Activated naive CD4-positive, alpha-beta T cell treated with anti-CD3 and anti-CD28 coated beads, Interleukin-2, amount 50 U/mL, for 16 hours (primary cell): ENCODE data around the gene FBXL22.
"Not testable (repeated sequence)": the region's sequence is repeated elsewhere in the genome, so short reads cannot be mapped to it uniquely, and the experiment has no call there.

ENCODE experiments used
- DNase-seq: peaks from one replicate; pipeline ENCODE4 v3.0.0-alpha.2; 2020

FBXL22 gene

DNA sequence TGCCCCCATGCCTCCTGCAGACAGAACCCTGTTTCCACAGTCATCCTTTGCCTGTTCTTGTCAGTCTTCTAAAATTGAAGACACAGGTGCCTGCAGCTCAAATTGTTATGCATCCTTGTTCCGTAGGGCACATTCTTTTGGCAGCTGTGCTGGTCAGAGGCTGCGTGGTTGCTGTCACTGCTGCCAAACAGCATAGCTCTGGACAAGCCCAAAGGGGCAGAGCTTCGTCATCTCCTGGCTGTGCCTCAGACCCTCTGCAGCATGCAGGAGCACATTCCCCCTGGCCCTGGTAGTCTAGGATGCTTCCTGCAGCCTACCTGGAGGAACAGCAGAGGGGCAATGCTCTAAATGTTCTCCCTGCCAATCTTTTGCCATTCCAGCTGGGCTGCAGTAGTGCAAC lies 2.1 kb upstream of the FBXL22 start:
- DNase-seq = no peak

DNA sequence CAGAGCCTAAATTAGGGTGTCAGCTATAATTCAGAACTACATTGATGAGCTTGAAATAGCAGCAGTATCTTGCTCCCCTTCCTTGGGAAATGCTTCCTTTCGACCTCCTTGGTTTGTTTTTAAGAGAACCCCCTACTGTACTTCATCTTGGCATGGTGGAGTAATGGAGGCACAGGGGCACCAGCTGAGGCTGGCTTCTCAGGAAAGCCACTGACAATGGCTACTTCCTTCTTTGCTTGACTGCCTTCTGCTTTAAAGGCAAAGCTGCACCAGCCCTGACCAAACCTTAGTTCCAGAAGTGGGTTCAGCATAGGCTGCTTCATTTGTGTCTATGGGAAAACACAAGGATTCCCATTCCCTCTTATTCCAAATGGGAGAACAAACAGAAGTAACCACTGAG lies 1.5 kb upstream of the FBXL22 start:
- DNase-seq = no peak

DNA sequence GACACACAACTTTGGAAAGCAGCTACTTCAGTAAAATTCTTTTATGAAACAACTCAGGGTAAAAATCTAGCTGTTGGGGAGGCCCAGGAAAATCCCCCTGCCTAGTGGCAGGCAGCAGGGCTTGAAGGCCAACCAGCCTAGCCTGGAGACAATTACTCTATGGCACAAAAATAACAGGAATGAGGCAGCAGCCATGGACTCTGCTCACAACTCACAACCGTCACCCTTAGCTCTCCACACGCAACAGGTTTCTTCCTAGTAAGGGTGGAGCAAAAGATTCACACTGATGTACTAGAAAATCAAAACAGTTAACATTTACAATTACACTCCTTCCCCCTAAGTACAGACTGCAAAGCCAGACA lies 530 bp upstream of the FBXL22 start:
- DNase-seq = no peak

DNA sequence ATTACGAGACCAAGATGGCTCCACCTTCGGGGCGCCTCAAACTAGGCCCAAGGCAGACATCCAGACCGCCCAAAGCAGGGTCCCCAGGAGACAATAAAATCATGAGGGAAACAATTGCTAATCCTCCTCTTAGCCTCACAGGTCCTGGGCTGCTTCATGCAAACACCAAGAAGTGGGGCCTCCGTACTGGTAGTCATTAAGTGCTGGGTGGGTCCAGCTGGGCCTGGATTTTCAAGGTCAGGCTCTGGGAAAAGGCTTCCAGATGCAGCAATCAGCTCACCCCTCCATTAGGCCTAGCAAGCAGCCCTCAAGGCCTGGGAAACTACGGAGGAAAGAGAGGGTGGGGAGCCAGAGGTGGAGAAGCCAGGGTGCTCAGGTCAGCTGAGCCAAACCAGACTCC lies 634 bp downstream of the FBXL22 start:
- DNase-seq = no peak

DNA sequence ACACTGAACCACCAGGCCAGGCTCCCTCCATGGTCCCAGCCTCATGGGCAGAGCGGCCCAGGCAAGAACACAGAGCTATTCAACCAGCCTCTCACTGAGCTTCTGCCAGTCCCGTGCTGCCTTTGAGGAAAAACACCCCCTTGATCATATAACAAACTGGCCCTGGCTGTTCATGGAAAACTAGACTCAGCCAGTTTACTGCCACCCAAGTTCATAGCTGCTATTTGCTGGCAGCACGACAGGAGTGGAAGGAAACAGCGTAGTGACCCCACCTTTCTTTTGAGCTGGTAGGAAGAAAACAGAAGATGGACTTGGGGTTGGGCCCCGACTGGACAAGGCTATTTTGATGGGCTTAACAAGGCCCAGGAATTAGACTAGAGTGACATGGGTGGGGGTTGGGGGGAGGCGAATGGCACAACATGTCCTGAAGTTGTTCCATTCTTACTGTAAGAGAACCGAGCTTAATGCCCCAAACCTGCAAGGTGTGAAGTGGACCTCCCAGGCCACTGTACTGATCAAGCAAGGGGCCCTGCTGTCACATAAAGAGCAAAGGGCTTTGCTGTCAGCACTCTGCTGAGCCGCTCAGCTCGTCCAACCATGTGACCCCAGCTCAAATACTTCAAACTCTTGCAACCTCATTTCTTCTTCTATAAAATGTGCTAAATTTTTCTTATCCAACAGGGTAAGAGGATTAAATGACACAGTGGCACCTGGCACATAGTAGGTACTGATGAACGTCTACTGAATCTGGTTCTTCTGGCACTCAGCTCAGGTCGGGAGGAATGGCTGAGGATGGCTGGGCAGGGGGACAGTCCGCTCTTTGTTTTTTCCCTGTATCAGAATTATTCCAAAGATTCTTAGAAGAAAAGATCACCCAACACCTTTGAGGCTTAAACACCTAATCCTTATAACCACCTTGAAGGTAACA lies 1.6 kb downstream of the FBXL22 start:
- DNase-seq = no peak

DNA sequence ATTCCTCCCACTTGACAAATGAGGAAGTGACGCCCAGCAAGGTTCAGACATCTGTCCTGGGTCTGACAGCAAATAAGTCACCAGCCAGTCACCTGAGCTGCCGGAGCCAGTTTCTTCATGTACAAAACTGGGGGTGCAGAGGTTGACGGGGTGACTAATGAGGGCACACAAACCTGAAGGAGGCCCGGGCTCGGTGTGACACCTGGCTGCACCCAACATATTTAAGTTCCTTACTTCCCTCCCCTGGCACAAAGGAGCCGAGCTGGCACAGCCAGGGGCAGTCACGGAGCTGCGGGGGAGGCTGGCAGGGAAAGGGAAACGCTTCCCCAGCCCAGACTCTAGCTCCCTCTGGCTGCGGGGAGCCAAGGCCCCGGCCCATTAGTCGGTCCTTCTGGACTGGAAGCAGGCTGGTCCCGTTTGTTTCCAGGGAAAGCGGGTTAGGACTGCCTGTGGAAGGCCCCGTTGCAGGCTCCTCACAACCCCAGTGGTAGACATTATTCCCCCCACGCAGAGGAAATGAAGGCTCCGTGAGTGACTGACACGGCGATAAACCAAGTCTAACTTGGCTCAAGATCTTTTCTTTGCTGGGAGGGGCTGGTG lies 2.3 kb downstream of the FBXL22 start:
- DNase-seq = peak; percentile 50

DNA sequence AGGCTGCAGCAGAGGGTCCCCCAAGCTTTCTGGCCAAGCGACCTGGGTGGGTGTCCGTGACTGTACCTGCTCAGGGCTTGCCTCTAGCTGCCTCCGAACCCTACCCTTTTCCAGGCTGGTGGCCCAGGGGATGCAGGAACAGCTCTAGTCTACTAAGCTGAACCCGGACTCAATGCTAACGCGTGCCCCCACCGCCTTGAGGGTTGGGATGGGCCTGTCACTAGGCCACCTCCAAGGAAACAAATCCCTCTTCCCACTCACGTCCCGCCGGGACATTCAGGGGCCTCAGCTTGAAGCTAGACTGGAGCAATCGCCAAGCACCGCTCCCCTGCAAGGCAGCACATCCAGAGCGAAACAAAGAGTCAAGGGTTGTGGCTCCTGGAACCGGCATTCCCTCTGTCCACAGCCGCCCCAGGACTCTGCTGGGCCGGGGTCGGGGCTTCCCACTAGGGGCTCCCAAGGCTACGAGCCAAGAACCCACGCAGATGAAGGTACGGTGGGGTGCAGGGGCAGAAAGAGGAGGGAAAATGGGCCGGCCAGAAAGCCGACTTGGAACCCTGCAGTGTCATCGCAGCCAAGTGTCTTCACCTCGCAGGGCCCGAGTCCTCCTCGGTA lies 2.9 kb downstream of the FBXL22 start:
- peak; percentile 37 for DNase-seq

DNA sequence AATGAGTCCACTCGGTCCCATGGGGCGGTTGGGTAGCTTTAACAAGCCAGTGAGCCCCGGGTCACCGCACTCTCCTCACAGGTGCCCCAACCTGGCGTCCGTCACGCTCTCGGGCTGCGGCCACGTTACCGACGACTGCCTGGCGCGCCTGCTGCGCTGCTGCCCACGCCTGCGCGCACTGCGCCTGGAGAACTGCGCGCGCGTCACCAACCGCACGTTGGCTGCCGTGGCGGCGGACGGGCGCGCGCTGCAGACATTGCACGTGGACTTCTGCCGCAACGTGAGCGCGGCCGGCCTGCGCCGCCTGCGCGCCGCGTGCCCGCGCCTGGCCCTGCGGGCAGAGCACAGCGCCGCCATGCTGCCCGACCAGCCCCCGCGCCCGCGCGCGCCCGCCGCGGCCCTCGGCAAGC lies 3.4 kb downstream of the FBXL22 start:
- DNase-seq = peak; percentile 94

DNA sequence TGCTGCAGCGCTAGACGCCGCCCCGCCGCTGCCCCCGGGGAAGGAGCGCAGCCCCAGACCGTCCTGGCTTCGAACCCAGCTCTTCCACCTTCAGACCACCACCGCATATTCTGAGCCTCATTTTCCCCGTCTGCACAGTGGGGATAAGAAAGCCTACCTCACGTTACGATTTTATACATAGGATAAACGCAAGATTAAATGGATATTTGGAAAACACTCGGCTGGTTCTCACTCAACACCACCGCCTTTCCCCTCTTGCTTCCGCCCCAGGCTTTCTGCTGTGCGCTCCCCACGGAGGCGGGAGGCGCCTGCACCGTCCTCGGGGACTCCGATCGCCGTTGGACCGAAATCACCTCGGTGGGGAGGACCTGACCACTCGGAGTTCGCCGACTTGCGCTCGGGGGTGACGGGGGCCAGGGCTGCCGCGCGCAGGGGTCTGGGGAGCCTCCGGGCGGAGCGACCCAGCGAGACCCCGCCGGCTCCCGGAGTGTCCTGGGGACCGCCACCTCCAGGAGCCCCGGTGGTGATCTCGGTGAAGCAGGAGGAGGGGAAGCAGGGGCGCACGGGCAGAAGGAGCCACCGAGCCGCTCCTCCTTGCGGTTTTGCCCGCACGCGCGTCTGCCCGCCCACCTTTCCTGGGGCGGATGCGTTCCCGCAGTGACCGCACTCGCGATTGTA lies 4.0 kb downstream of the FBXL22 start:
- peak; percentile 60 for DNase-seq

DNA sequence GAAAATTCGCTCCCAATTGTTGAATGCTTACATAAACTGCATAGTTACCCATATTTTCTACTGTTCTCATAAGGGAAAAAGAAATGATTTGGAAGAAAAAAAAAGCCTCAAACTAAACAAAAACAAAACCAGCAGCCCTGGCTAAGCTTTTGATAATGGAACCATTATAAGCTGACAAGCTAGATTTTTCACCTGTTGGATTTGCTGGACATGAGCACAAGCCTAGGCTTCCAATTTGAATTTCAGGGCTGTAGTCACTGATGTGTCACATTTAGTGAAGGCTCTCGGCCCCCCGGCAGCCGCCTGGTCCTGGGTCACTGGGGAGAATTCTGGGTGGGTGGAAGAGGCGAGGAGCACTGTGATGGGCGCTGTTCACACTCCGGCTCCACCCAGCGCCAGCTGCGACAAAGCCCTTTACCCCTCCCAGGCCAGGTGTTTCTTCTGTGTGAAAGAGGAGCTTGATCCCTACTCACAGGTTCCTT lies 4.6 kb downstream of the FBXL22 start:
- no peak for DNase-seq

DNA sequence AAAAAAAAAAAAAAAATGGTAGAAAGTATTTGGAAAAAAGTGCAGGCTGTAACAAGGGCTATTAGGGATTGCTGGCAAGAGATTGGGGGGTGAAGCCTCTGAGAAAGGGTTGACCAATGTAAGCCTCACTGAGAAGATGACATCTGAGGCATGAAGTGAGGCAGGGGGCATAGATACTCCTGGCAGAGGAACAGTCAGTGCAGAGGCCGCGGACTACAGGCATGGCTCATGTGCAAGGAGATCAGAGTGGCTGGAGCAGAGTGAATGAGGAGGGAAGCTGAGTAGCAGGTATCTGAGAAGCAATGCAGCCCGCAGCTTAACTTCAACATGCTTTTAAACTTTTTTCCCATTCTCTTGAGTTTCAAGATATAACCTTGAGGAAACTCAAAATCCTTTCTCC lies 5.4 kb downstream of the FBXL22 start:
- no peak for DNase-seq

DNA sequence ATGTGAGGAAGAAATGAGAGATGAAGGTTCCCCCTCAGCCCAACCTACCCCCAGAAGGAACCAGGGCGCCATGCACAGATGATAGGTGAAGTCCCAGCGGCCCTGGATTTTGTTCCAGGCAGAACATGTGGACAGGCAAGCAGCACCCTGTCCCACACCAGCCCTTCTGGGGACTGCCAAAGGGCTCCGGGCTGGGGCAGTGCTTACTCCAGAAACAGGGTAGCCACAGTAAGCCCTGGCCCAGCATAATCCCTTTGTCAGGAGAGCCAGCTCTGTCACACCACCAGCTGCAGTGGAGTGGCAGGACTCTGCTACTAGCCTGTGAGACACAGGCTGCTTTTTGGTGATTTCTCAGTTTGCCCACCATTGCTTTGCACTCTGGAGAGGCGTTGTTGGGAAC lies 6.3 kb downstream of the FBXL22 start:
- no peak for DNase-seq

DNA sequence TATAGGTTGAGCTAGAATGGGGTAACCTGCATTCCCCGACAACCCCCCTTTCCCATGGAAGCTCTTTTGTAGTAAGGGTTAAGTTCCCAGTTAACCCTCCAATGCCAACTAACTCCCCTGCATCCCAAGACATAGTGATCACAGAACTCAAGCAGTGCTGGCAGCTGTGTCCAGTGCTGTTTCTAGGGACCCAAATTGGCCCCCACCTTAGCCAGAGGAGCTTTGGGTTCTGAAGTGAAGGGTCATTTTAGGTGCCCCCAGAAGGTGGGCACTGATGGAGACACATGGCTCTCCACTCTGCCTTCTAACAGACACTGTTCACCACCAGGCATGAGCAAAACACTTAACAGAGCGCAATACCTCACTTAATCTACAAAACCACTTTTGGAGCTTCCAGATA lies 7.1 kb downstream of the FBXL22 start:
- no peak for DNase-seq

DNA sequence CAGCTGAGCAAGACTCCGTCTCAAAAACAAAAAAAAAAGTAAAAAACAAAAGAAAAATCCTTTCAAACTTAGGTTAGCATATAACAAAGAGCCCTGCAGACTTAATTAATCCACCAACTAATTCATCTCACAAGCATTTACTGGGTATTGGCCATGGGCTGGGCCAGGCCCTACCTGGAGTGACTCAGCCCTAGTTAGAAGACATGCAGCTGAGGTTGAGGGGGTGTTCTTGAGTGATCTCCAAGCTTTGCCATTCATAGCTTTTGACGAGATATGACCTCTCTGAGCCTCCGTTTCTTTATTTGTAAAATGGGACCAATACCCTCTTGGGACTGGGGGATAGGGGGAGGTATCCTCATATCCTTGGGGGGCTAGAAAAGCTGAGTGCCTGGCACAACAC lies 7.8 kb downstream of the FBXL22 start:
- peak; percentile 32 for DNase-seq

DNA sequence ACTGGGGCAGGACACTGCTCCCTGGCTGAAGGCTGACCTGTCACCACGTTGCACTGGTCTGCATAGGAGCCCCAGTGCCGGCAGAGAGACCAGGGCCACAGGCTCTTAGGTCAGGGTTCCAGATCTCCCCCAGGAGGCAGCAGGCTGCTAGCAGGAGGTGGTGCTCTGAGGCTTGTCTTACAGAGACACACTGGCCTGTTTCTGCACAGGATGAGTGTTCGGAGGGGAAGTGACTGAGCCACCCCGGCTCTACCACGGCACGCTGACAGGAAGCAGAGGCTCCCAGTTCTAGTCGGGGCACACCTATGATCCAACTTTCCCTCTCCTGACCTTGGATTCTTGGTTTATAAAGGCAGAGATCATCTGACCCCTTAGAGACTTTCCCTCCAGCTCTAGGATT lies 8.6 kb downstream of the FBXL22 start:
- DNase-seq = peak; percentile 57

DNA sequence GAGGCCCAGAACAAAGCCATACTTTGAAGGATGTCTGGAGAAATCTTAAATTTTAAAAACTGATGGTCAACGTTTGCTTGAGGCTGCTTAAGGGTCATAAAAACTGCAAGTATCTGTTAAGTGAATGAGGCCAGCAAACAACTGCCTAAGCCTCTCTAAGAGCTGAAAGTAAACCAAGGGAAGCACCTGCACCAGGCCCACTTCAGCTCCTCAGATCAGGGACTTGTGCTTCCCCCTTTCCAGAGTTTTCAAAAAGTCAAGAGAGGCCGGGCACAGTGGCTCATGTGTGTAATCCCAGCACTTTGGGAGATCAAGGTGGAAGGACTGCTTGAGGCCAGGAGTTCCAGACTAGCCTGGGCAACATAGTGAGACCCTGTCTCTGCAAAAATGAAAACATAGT lies 9.1 kb downstream of the FBXL22 start:
- no peak for DNase-seq

DNA sequence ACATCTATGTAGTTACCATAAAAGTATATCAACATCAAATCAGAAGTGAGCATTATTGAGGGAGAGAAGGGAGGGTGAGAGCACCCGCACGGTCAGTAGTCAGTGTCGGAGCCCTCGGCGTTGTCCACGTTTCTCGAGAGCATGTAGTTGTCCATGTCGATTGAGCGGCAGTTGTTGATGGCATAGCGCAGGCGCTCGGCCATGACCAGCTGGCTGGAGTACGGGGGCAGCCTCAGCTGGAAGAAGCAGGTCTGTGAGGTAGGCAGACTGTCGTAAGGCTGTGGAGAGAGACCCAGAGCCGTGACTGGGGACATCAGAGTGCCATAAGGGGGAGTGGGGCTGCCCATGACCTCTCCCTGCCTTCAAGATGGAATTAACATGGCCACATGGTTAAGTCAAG lies 11.8 kb downstream of the FBXL22 start:
- DNase-seq = no peak

DNA sequence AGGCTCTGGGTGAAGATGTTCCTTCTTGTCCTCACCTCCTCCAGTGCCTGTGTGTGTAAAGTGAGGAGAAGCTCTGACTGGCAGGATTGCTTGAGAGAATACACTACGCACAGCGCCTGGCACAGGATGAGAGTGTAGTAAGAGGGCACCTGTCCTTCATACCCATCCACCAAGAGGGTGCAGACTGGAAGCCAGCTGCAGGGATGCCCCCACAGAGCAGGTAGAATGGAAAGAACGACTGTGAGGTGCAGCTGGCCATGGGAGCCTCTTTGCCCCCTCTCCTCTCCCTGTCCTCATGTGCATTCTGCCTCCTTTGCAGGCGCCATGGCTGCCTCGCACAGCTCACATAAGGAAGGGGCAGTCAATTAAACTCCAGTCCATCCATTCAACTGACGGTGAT lies 12.3 kb downstream of the FBXL22 start:
- no peak for DNase-seq

DNA sequence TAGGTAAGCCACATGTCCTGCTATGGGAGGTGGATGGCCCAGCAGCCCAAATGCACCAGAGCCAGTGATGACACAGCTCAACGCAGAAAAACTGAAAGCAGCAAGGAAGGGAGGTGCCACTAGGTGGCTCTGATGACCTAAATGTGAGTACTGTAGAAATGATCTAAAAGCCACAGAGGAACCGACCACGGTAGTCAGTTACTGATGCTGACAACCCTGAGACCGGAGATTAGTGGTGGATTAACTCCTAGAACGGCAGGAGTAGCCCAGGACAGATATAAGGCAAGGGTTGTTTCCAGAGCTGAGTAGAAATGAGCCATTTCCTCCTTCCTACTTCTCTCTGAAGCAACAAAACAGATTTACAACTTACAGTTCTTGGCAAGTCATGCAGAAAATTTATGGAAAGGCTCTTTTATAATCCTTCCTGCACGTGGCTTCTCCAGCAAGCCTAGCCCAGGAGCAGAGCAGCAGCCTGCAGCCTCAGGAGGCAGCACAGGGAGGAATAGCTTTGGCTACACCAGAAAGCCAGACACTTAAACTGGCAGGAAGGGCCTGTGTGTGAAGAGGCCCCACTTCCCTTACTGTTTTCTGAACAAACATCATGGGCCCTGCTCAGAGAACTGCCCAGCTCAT lies 13.1 kb downstream of the FBXL22 start:
- DNase-seq = peak; percentile 75

DNA sequence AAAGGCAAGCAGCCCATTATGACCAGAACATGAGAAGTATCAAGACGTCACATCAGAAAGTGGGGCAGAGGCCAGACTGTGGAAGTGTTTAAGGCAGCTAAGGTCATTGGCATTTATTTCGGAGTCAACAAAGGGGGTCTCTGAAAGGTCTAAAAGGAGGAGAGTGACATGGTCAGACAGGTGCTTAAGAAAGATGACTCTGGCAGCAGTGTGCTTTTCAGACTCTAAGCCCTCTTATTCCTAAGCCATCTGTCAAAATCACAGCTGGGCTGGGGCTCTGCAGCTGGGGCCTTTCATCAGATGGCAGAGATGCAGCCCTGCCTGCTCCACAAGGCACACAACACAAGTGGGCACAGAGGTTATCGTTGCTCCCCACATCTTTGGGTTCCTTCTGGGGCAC lies 14.0 kb downstream of the FBXL22 start:
- no peak for DNase-seq

DNA sequence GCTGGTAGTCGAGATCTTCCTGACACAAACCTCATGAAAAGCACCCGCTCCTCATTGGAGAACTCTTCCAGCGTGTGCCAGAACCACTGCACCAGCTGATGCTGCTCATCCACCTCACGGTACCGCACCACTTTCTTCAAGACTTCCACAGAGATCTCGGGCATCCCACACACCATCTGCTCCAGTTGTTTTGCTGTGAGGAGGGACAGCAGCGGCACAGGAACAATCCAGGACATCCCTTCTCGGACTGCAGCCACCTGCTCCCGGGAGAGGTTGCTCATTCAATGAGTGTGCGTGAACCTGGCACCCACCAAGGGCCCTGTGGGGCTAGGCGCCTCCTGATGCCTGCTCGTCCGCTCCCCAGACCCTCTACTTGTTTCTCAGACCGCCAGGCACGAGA lies 15.1 kb downstream of the FBXL22 start:
- DNase-seq = no peak

DNA sequence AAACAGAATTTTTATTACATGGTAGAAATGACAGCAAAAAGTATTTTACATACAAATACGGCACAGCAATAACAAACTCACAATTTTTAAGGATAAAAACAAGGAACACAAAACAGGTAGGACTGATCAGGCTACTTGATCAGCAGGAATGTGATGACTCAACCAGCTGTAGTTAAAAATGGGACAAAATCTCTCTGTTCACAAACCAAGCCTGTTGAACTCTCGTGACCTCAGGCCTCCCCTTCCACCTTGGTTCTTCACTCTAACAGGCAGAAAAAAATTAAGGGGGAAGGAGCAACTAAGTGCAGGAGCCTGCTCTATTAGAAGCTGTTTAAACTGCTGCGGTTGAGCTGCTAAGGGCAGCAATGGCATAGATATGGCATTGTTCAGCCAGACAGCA lies 18.7 kb downstream of the FBXL22 start:
- no peak for DNase-seq

DNA sequence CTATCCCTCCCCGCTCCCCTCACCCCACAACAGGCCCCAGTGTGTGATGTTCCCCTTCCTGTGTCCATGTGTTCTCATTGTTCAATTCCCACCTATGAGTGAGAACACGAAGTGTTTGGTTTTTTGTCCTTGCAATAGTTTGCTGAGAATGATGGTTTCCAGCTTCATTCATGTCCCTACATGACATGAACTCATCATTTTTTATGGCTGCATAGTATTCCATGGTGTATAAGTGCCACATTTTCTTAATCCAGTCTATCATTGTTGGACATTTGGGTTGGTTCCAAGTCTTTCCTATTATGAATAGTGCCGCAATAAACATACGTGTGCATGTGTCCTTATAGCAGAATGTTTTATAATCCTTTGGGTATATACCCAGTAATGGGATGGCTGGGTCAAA lies 20.0 kb downstream of the FBXL22 start:
- not testable (repeated sequence) for DNase-seq
